Trophoblast cell (in vitro differentiated cells and primary cell): Measurements from ENCODE around the gene NIPBL.
"Not testable (repeated sequence)": the region's sequence is repeated elsewhere in the genome, so short reads cannot be mapped to it uniquely, and the experiment has no call there.

ENCODE experiments used
- DNase-seq, 2 donors: peaks; one replicate each; pipeline ENCODE4 v3.0.0-alpha.2; 2016
- H2AFZ ChIP-seq: 2 replicates; pipeline ENCODE4 v1.6.1; 2013; ENCODE audit warnings: low read length, moderate library complexity, mild to moderate bottlenecking; ENCODE audit not compliant: insufficient read depth, poor library complexity
- H2AK5ac ChIP-seq: 2 replicates; pipeline ENCODE4 v1.6.1; 2013; ENCODE audit warnings: mild to moderate bottlenecking, low read length
- H2BK120ac ChIP-seq: 2 replicates; pipeline ENCODE4 v1.6.1; 2013; ENCODE audit warnings: low read length, mild to moderate bottlenecking, moderate library complexity; ENCODE audit not compliant: insufficient read depth, poor library complexity
- H2BK12ac ChIP-seq: 2 replicates; pipeline ENCODE4 v1.6.1; 2013; ENCODE audit warnings: mild to moderate bottlenecking, low read length, moderate library complexity
- H2BK5ac ChIP-seq: 2 replicates; pipeline ENCODE4 v1.6.1; 2013; ENCODE audit warnings: low read length, low read depth, moderate library complexity, mild to moderate bottlenecking; ENCODE audit not compliant: poor library complexity
- H3K14ac ChIP-seq: 2 replicates; pipeline ENCODE4 v1.6.1; 2013; ENCODE audit warnings: mild to moderate bottlenecking, low read length
- H3K18ac ChIP-seq: 2 replicates; pipeline ENCODE4 v1.6.1; 2013; ENCODE audit warnings: mild to moderate bottlenecking, low read length
- H3K23ac ChIP-seq: 2 replicates; pipeline ENCODE4 v1.6.1; 2013; ENCODE audit warnings: low read length
- H3K27ac ChIP-seq: 2 replicates; pipeline ENCODE4 v1.5.1; 2013; ENCODE audit warnings: low read depth, mild to moderate bottlenecking, inconsistent platforms, low read length, moderate library complexity
- H3K27me3 ChIP-seq: 2 replicates; pipeline ENCODE4 v1.6.1; 2013; ENCODE audit warnings: inconsistent platforms, mild to moderate bottlenecking, low read length, moderate library complexity; ENCODE audit not compliant: insufficient read depth
- H3K36me3 ChIP-seq, 2 experiments: 1 replicate in 1 of 2; 2 replicates in 1 of 2; pipeline ENCODE4 v1.6.1; 2013; ENCODE audit warnings: low read length in 2 of 2, mild to moderate bottlenecking in 2 of 2, moderate library complexity in 1 of 2; ENCODE audit not compliant: insufficient read depth in 2 of 2, control insufficient read depth in 1 of 2
- H3K4ac ChIP-seq: 2 replicates; pipeline ENCODE4 v1.6.1; 2013; ENCODE audit warnings: low read depth, mild to moderate bottlenecking, low read length, moderate library complexity
- H3K4me1 ChIP-seq, 2 experiments: 1 replicate in 1 of 2; 2 replicates in 1 of 2; pipeline ENCODE4 v1.6.1; 2013; ENCODE audit warnings: low read length in 2 of 2, mild to moderate bottlenecking in 2 of 2, moderate library complexity in 1 of 2; ENCODE audit not compliant: insufficient read depth in 2 of 2, control insufficient read depth in 1 of 2
- H3K4me2 ChIP-seq: 2 replicates; pipeline ENCODE4 v1.6.1; 2013; ENCODE audit warnings: inconsistent platforms, mild to moderate bottlenecking, low read length, moderate library complexity
- H3K4me3 ChIP-seq: 2 replicates; pipeline ENCODE4 v1.5.1; 2013; ENCODE audit warnings: mild to moderate bottlenecking, low read depth, low read length, inconsistent platforms
- H3K79me1 ChIP-seq: one replicate; pipeline ENCODE4 v1.6.1; 2013; ENCODE audit warnings: low read length
- H3K79me2 ChIP-seq: 2 replicates; pipeline ENCODE4 v1.6.1; 2013; ENCODE audit warnings: low read length, mild to moderate bottlenecking; ENCODE audit not compliant: control insufficient read depth, insufficient read depth, poor library complexity
- H3K9ac ChIP-seq: 2 replicates; pipeline ENCODE4 v1.6.1; 2013; ENCODE audit warnings: mild to moderate bottlenecking, low read length
- H3K9me3 ChIP-seq: 2 replicates; pipeline ENCODE4 v1.6.1; 2013; ENCODE audit warnings: low read depth, mild to moderate bottlenecking, control low read depth, inconsistent platforms, low read length; ENCODE audit not compliant: insufficient read depth
- H4K12ac ChIP-seq: 2 replicates; pipeline ENCODE4 v1.6.1; 2013; ENCODE audit warnings: low read depth, mild to moderate bottlenecking, low read length, moderate library complexity
- H4K8ac ChIP-seq: 2 replicates; pipeline ENCODE4 v1.6.1; 2013; ENCODE audit warnings: low read depth, mild to moderate bottlenecking, low read length, moderate library complexity
- H4K91ac ChIP-seq: one replicate; pipeline ENCODE4 v1.6.1; 2013; ENCODE audit warnings: low read depth, mild to moderate bottlenecking, low read length, moderate library complexity
- WGBS: extraction: QIAGEN DNeasy Blood & Tissue Kit; methylation state at CpG from one replicate; pipeline ENCODE4 v1.1.7; 2013; ENCODE audit warnings: missing lambda C conversion rate; ENCODE audit not compliant: insufficient read length, insufficient coverage; ENCODE audit errors: extremely low coverage; 5-methylcytosine and 5-hydroxymethylcytosine counted together

The NIPBL gene

DNA sequence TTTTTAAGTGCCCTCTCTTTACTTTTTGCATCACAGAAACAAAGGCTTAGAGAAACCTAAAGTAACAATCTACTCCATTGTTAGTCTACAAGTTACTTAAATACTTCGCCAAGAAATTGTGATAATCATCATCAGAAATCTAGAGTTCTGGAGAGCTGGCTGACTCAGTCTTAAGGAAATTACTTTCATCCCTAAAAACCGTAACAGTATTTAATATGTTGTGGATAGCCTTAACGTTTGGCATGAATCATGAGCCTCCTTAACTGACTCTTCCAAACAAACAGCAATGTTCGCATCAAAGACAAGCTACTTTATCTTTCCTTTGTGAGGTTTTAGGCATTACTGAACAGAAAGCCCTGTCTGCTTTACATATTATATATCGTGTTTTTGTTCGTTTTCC lies 128.7 kb downstream of the NIPBL start:
- Histone ChIP-seq H4K91ac (no peak overlapping the region), H3K4me1 (no peaks in the 10 kb centered on the region), H4K12ac (no peak overlapping the region), H3K4me3 (no peak overlapping the region), H3K27me3 (no peaks in the 10 kb centered on the region), H2AFZ (no peak overlapping the region), H3K79me2 (no peaks in the 10 kb centered on the region), H3K14ac (no peak overlapping the region), H2BK120ac (no peak overlapping the region), H3K9me3 (no peaks in the 10 kb centered on the region), H3K36me3 (peaks cover 4% of the 10 kb centered on the region in 2 experiments), H3K4ac (no peak overlapping the region), H3K18ac (no peak overlapping the region), H3K4me2 (no peak overlapping the region), H3K27ac (no peak overlapping the region), H2BK12ac (no peak overlapping the region), H3K9ac (no peak overlapping the region), H2BK5ac (no peak overlapping the region), H2AK5ac (no peak overlapping the region), H3K79me1 (no peaks in the 10 kb centered on the region), H3K23ac (no peak overlapping the region), H4K8ac (no peak overlapping the region)
- WGBS, result no CpG with 5 or more reads among the region's 6 CpGs
- DNase-seq, result no peak

DNA sequence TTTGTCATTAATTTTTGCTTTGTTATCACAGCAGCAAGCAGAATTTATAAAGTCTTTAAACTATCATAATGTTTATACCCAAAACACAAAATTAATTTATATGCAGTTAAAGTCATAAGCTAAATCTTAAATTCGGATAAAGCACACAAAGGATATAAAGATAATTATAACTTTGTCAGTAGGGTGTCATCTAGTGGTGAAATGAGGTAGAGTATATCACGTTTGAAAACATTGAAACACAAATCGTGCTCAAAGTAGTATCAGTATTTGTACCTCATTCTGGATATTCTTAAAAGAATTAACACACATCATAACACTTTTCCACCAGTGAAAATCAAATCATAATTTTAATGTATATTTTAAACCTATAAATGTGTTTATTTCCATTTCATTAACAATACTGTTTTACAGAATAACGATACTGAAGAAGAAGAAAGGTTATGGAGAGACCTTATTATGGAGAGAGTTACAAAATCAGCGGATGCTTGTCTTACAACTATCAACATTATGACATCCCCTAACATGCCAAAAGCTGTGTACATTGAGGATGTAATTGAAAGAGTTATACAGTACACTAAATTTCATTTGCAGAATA lies 129.5 kb downstream of the NIPBL start:
- Histone ChIP-seq H3K79me2 (no peaks in the 10 kb centered on the region), H2AFZ (no peak overlapping the region), H2BK5ac (no peak overlapping the region), H3K9me3 (no peaks in the 10 kb centered on the region), H4K12ac (no peak overlapping the region), H4K8ac (no peak overlapping the region), H3K79me1 (no peaks in the 10 kb centered on the region), H3K14ac (no peak overlapping the region), H3K4ac (no peak overlapping the region), H3K23ac (no peak overlapping the region), H3K27me3 (no peaks in the 10 kb centered on the region), H2BK120ac (no peak overlapping the region), H3K9ac (no peak overlapping the region), H2BK12ac (no peak overlapping the region), H2AK5ac (no peak overlapping the region), H4K91ac (no peak overlapping the region), H3K4me1 (no peaks in the 10 kb centered on the region), H3K4me3 (no peak overlapping the region), H3K18ac (no peak overlapping the region), H3K27ac (no peak overlapping the region), H3K36me3 (peaks cover 5 to 7% of the 10 kb centered on the region in 2 experiments), H3K4me2 (no peak overlapping the region)
- DNase-seq, result peak in 1 of 2 donors; percentile 54
- no CpG with 5 or more reads among the region's 5 CpGs for WGBS

DNA sequence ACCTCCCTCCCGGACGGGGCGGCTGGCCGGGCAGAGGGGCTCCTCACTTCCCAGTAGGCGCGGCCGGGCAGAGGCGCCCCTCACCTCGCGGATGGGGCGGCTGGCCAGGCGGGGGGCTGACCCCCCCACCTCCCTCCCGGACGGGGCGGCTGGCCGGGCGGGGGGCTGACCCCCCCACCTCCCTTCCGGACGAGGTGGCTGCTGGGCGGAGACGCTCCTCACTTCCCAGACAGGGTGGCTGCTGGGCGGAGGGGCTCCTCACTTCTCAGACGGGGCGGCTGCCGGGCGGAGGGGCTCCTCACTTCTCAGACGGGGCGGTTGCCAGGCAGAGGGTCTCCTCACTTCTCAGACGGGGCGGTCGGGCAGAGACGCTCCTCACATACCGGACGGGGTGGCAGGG lies 136.6 kb downstream of the NIPBL start:
- H3K9ac ChIP-seq, H3K79me2 ChIP-seq, H3K23ac ChIP-seq, H2BK120ac ChIP-seq, H3K4me1 ChIP-seq, H2AK5ac ChIP-seq, H3K4me3 ChIP-seq, H3K27ac ChIP-seq, H2AFZ ChIP-seq, H4K8ac ChIP-seq, H4K91ac ChIP-seq, H2BK12ac ChIP-seq, H3K4ac ChIP-seq, H3K14ac ChIP-seq, H4K12ac ChIP-seq, DNase-seq, H3K27me3 ChIP-seq, H3K4me2 ChIP-seq, H3K9me3 ChIP-seq, H3K18ac ChIP-seq, H2BK5ac ChIP-seq, H3K79me1 ChIP-seq: not testable (repeated sequence)
- WGBS, result no CpG with 5 or more reads among the region's 34 CpGs
- peaks cover 8 to 16% of the 10 kb centered on the region in 2 experiments for H3K36me3 ChIP-seq

DNA sequence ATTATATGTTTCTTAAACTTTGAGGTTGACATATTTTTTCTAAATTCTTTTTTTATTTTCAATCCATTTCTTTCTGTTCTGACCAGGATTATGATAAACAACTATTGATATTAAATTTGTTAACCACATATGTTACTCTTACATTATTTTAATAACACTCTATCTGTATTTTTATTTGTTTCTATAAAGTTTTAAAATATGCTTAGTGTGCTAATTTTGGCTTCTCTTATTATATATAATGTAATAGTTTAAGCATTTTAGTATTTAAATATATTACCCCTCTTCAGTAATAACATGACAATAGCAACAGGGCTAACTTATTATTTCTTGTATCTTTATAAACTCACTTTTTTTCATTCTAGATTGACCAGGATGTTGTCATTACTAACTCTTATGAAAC lies 137.8 kb downstream of the NIPBL start:
- H3K23ac ChIP-seq, result no peak overlapping the region
- H3K9ac ChIP-seq, result no peak overlapping the region
- no peak overlapping the region for H3K4ac ChIP-seq
- H4K8ac ChIP-seq, result no peak overlapping the region
- H2AFZ ChIP-seq, result no peak overlapping the region
- no peaks in the 10 kb centered on the region for H3K79me2 ChIP-seq
- H3K4me1 ChIP-seq, result no peaks in the 10 kb centered on the region
- no peaks in the 10 kb centered on the region for H3K79me1 ChIP-seq
- no peak overlapping the region for H2BK120ac ChIP-seq
- peaks cover 6 to 18% of the 10 kb centered on the region in 2 experiments for H3K36me3 ChIP-seq
- no peak overlapping the region for H3K4me3 ChIP-seq
- H2BK5ac ChIP-seq, result no peak overlapping the region
- no peak overlapping the region for H3K18ac ChIP-seq
- H3K27ac ChIP-seq, result no peak overlapping the region
- H3K4me2 ChIP-seq, result no peak overlapping the region
- H2AK5ac ChIP-seq, result no peak overlapping the region
- no peak overlapping the region for H2BK12ac ChIP-seq
- H4K91ac ChIP-seq, result no peak overlapping the region
- DNase-seq, result no peak
- no peak overlapping the region for H4K12ac ChIP-seq
- no peak overlapping the region for H3K14ac ChIP-seq
- no peaks in the 10 kb centered on the region for H3K9me3 ChIP-seq
- H3K27me3 ChIP-seq, result no peaks in the 10 kb centered on the region
